GM19099 (cell line): ENCODE data around the gene ARHGEF9.
A peak's percentile ranks its signal among the peaks of the same experiment; 100 is the strongest.

Experiments
- POLR2A ChIP-seq: IDR thresholded peaks from 3 replicates; pipeline ENCODE4 v1.6.1; 2011; ENCODE audit warnings: low read depth; ENCODE audit not compliant: insufficient read length; ENCODE audit errors: extremely low read depth

Gene ARHGEF9

GRCh38 chrX:63784902-63785707, at the start of gene ARHGEF9:
Gene ARHGEF9, minus strand, starts transcription at chrX:63785214. Its CDS starts 69 bp downstream, at chrX:63785145.
- peak; percentile 23 for TF ChIP-seq POLR2A

- no peak for TF ChIP-seq POLR2A
Observed at GRCh38 chrX:63818156-63818555, 33.1 kb upstream of the ARHGEF9 start.

- TF ChIP-seq POLR2A = no peak
Observed at GRCh38 chrX:63817696-63818095, 32.7 kb upstream of the ARHGEF9 start.

- no peak for TF ChIP-seq POLR2A
Observed at GRCh38 chrX:63812823-63813222, 27.8 kb upstream of the ARHGEF9 start.

GRCh38 chrX:63810746-63811145, 25.7 kb upstream of the ARHGEF9 start:
- TF ChIP-seq POLR2A = no peak

GRCh38 chrX:63809173-63809572, 24.2 kb upstream of the ARHGEF9 start:
- no peak for TF ChIP-seq POLR2A

- no peak for TF ChIP-seq POLR2A
Observed at GRCh38 chrX:63785708-63786040, 660 bp upstream of the ARHGEF9 start.

- TF ChIP-seq POLR2A = no peak
Observed at GRCh38 chrX:63784346-63784901, 590 bp downstream of the ARHGEF9 start.

GRCh38 chrX:63782515-63782914, 2.5 kb downstream of the ARHGEF9 start:
- no peak for TF ChIP-seq POLR2A

- no peak for TF ChIP-seq POLR2A
Observed at GRCh38 chrX:63768760-63769159, 16.3 kb downstream of the ARHGEF9 start.

GRCh38 chrX:63765712-63766111, 19.3 kb downstream of the ARHGEF9 start:
- no peak for TF ChIP-seq POLR2A

- TF ChIP-seq POLR2A = no peak
Observed at GRCh38 chrX:63764946-63765345, 20.1 kb downstream of the ARHGEF9 start.

- TF ChIP-seq POLR2A = no peak
Observed at GRCh38 chrX:63761639-63762038, 23.4 kb downstream of the ARHGEF9 start.

GRCh38 chrX:63758011-63758410, 27.0 kb downstream of the ARHGEF9 start:
- no peak for TF ChIP-seq POLR2A

GRCh38 chrX:63755892-63756291, 29.1 kb downstream of the ARHGEF9 start:
- no peak for TF ChIP-seq POLR2A

- peak; percentile 86 for TF ChIP-seq POLR2A
Observed at GRCh38 chrX:63754860-63755579, 30.0 kb downstream of the ARHGEF9 start.
